IMR-90 (cell line): ENCODE measurements around the gene CTNNA1. TPM values are rescaled to one million over a fixed set of nuclear protein-coding genes. Genes with fewer than 3 reads are reported as not detected.
"Not testable (repeated sequence)": the region's sequence is repeated elsewhere in the genome, so short reads cannot be mapped to it uniquely, and the experiment has no call there.

Experiments
- ATAC-seq: fragments of 200-7000 bp; cut with Tn5 transposase; 2 replicates; pipeline ENCODE4 v1.9.1; 2020; ENCODE audit warnings: low read depth, mild to moderate bottlenecking, moderate library complexity
- BruUV-seq: library from RNA; stranded (reverse); fragments of 400-500 nt; replicated peaks from 2 replicates; lab custom pipeline; 2021; lab: Mats Ljungman, UMichigan
- CTCF ChIA-PET: fragments of 300-600 bp; formaldehyde crosslinking; extraction: SDS; loops from one replicate; lab custom pipeline; 2021; ENCODE audit warnings: antibody characterized with exemption; lab: Yijun Ruan, JAX
- POLR2A ChIA-PET: fragments of 300-600 bp; sonication (Branson Sonifier 250); formaldehyde crosslinking; loops from one replicate; lab custom pipeline; 2022; ENCODE audit warnings: antibody characterized with exemption; ENCODE audit not compliant: unreplicated experiment; lab: Charles Lee
- DNase-seq: peaks from one replicate; pipeline ENCODE4 v3.0.0; 2013
- H2AFZ ChIP-seq: replicated peaks from 2 replicates; pipeline ENCODE3; 2013; ENCODE audit warnings: low read length, mild to moderate bottlenecking; ENCODE audit not compliant: poor library complexity
- H2AK5ac ChIP-seq: 2 replicates; pipeline ENCODE4 v1.6.1; 2013; ENCODE audit warnings: low read depth, low read length, inconsistent platforms
- H2AK9ac ChIP-seq: replicated peaks from 2 replicates; pipeline ENCODE3; 2013; ENCODE audit warnings: mild to moderate bottlenecking, low read depth, low read length, moderate library complexity; ENCODE audit not compliant: poor library complexity
- H2BK120ac ChIP-seq: 2 replicates; pipeline ENCODE4 v1.6.1; 2013; ENCODE audit warnings: low read depth, low read length, inconsistent platforms
- H2BK15ac ChIP-seq: 3 replicates; pipeline ENCODE4 v1.6.1; 2013; ENCODE audit warnings: low read depth, low read length, inconsistent platforms
- H2BK20ac ChIP-seq: 2 replicates; pipeline ENCODE4 v1.6.1; 2013; ENCODE audit warnings: low read depth, mild to moderate bottlenecking, inconsistent platforms, low read length, moderate library complexity
- H2BK5ac ChIP-seq: 2 replicates; pipeline ENCODE4 v1.6.1; 2013; ENCODE audit warnings: mild to moderate bottlenecking, low read depth, low read length, inconsistent platforms; ENCODE audit not compliant: poor library complexity, severe bottlenecking
- H3K14ac ChIP-seq: replicated peaks from 2 replicates; pipeline ENCODE4 v1.6.1; 2013; ENCODE audit warnings: low read depth, low read length, inconsistent platforms
- H3K18ac ChIP-seq: 2 replicates; pipeline ENCODE4 v1.6.1; 2013; ENCODE audit warnings: low read depth, low read length, control low read depth
- H3K23ac ChIP-seq: 2 replicates; pipeline ENCODE4 v1.6.1; 2013; ENCODE audit warnings: low read depth, low read length, inconsistent platforms
- H3K27ac ChIP-seq: 2 replicates; pipeline ENCODE4 v1.5.1; 2013; ENCODE audit warnings: mild to moderate bottlenecking, control low read depth, low read length; ENCODE audit not compliant: insufficient read depth
- H3K27me3 ChIP-seq: 2 replicates; pipeline ENCODE4 v1.6.1; 2013; ENCODE audit warnings: low read length; ENCODE audit not compliant: control insufficient read depth, insufficient read depth
- H3K36me3 ChIP-seq: 2 replicates; pipeline ENCODE4 v1.6.1; 2013; ENCODE audit warnings: low read length, mixed read lengths; ENCODE audit not compliant: control insufficient read depth, insufficient read depth
- H3K4ac ChIP-seq: 2 replicates; pipeline ENCODE4 v1.6.1; 2013; ENCODE audit warnings: low read depth, low read length, inconsistent platforms
- H3K4me1 ChIP-seq: 2 replicates; pipeline ENCODE4 v1.6.1; 2013; ENCODE audit warnings: low read length, mixed read lengths; ENCODE audit not compliant: control insufficient read depth, insufficient read depth
- H3K4me2 ChIP-seq: 2 replicates; pipeline ENCODE4 v1.6.1; 2013; ENCODE audit warnings: low read depth, mild to moderate bottlenecking, control low read depth, low read length, moderate library complexity
- H3K4me3 ChIP-seq: 2 replicates; pipeline ENCODE4 v1.5.1; 2013; ENCODE audit warnings: low read depth, mild to moderate bottlenecking, control low read depth, low read length, moderate library complexity; ENCODE audit not compliant: insufficient read depth
- H3K56ac ChIP-seq: 2 replicates; pipeline ENCODE4 v1.6.1; 2013; ENCODE audit warnings: low read length, inconsistent platforms; ENCODE audit not compliant: insufficient read depth; ENCODE audit errors: extremely low read depth
- H3K79me1 ChIP-seq, 2 experiments: 2 replicates each; pipeline ENCODE4 v1.6.1; 2013; ENCODE audit warnings: low read length in 2 of 2, inconsistent platforms in 1 of 2, low read depth in 1 of 2
- H3K9ac ChIP-seq: 2 replicates; pipeline ENCODE4 v1.6.1; 2013; ENCODE audit warnings: low read depth, low read length, control low read depth
- H3K9me1 ChIP-seq: 2 replicates; pipeline ENCODE4 v1.6.1; 2013; ENCODE audit warnings: low read length, inconsistent platforms; ENCODE audit not compliant: insufficient read depth
- H3K9me3 ChIP-seq: 2 replicates; pipeline ENCODE4 v1.6.1; 2013; ENCODE audit warnings: low read length; ENCODE audit not compliant: control insufficient read depth, insufficient read depth
- H4K20me1 ChIP-seq: 2 replicates; pipeline ENCODE4 v1.6.1; 2013; ENCODE audit warnings: low read length, inconsistent platforms; ENCODE audit not compliant: insufficient read depth
- H4K5ac ChIP-seq: 2 replicates; pipeline ENCODE4 v1.6.1; 2013; ENCODE audit warnings: mild to moderate bottlenecking, low read depth, low read length, control low read depth
- H4K8ac ChIP-seq, 2 experiments: 2 replicates each; pipeline ENCODE4 v1.6.1; 2013; ENCODE audit warnings: low read depth in 2 of 2, low read length in 2 of 2, control low read depth in 1 of 2, inconsistent platforms in 1 of 2
- H4K91ac ChIP-seq: 2 replicates; pipeline ENCODE4 v1.6.1; 2013; ENCODE audit warnings: low read depth, low read length, inconsistent platforms; ENCODE audit not compliant: insufficient read depth
- WGBS, 2 experiments: methylation state at CpG; one replicate each; pipeline versions ENCODE4 v1.1.5 to v1.1.7; 2013; ENCODE audit warnings: missing lambda C conversion rate in 2 of 2; ENCODE audit not compliant: insufficient read length in 1 of 2; ENCODE audit errors: extremely low coverage in 2 of 2; 5-methylcytosine and 5-hydroxymethylcytosine counted together
- dilution Hi-C: fragments of 300-500 bp; cut with HindIII; formaldehyde crosslinking; loops from one replicate; pipeline ENCODE4 v1.14.3; 2018; ENCODE audit warnings: low sequenced_read_pairs; ENCODE audit not compliant: unreplicated experiment
- in situ Hi-C: fragments of 300-500 bp; cut with MboI; formaldehyde crosslinking; loops from 3 replicates; pipeline ENCODE4 v1.14.3; 2019; ENCODE audit warnings: low sequenced_read_pairs, inconsistent platforms, mixed read lengths
- intact Hi-C: fragments of 100-400 bp; cut with micrococcal nuclease; formaldehyde crosslinking; loops from 2 replicates; pipeline ENCODE4 v1.10.0; 2022
- polyA plus RNA-seq, 3 experiments: library from polyadenylated mRNA; depleted of rRNA; stranded (reverse); fragments of >200 nt; gene quantifications; 2 replicates each; pipeline ENCODE4 v1.2.3, GENCODE V29; 2012; ENCODE audit warnings: low replicate concordance in 1 of 3
- total RNA-seq: library from RNA; depleted of rRNA; stranded (reverse); fragments of >200 nt; gene quantifications from 2 replicates; pipeline ENCODE4 v1.2.3, GENCODE V29; 2012
- TF ChIP-seq, protein P1 (sequence below): fragments of 150-350 bp; IDR thresholded peaks from 2 replicates; pipeline ENCODE4 v1.6.1; 2016; ENCODE audit warnings: low read depth, mild to moderate bottlenecking, low read length, moderate library complexity, borderline replicate concordance

Gene CTNNA1
- total and polyA plus RNA-seq, 2 of the 4 experiments (the other 2 are of a cell fraction) = 220 to 471 TPM

DNA sequence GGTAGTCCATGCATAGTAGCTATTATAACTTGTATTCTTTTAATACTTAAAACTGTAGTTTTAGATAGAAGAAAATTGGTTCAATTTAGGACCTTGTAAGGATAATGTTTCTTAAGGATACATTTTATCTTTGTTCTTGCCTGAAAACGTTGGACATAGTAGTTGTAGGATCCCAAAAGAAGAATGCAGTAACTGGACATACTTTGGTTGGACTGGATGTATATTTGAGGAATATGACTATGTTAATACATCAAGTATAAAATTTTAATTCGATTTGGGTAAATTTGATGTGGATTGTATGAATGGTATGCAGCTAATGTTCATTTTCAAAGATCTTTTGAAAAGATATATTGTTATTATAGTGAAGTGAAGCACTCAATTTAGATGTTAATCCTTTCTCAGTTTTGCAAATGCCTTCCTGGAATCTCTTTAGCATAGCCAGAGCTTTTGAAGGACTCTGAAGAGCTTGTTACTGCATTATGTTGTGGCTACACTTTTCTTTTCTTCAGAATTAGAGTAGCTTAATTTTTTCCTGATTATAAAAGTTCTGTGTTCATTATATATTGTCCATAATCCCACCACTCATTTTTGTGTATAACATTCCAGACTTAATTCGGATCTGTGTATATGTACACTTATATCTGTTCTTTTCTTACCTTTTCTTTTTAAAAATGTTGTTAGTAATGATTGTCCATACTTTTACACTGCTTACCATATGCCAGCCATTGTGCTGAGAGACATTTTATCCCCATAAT is 80.7 kb downstream of the CTNNA1 start (continued):
- TF ChIP-seq, protein P1, sequence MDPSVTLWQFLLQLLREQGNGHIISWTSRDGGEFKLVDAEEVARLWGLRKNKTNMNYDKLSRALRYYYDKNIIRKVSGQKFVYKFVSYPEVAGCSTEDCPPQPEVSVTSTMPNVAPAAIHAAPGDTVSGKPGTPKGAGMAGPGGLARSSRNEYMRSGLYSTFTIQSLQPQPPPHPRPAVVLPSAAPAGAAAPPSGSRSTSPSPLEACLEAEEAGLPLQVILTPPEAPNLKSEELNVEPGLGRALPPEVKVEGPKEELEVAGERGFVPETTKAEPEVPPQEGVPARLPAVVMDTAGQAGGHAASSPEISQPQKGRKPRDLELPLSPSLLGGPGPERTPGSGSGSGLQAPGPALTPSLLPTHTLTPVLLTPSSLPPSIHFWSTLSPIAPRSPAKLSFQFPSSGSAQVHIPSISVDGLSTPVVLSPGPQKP = no peak

DNA sequence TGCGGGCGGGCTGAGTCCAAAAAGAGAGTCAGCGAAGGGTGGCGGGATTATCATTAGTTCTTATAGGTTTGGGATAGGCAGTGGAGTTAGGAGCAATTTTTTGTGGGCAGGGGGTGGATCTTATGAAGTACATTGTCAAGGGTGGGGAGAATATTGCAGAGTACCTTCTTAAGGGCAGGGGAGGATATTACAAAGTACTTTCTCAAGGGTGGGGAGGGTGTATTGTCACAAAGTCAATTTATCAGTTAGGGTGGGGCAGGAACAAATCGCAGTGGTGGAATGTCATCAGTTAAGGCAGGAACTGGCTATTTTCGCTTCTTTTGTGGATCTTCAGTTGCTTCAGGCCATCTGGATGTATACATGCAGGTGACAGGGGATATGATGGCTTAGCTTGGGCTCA is 81.6 kb downstream of the CTNNA1 start:
- H2BK5ac ChIP-seq, H3K9ac ChIP-seq, BruUV-seq, H3K4me1 ChIP-seq, H2BK120ac ChIP-seq, H3K9me3 ChIP-seq, DNase-seq, H2AK9ac ChIP-seq, H3K27ac ChIP-seq, intact Hi-C loops, H2BK20ac ChIP-seq, CTCF ChIA-PET, H3K4ac ChIP-seq, in situ Hi-C loops, H3K23ac ChIP-seq, H3K14ac ChIP-seq, ATAC-seq, H4K5ac ChIP-seq, H4K8ac ChIP-seq, H3K4me2 ChIP-seq, POLR2A ChIA-PET, H2AFZ ChIP-seq, H3K18ac ChIP-seq, H3K4me3 ChIP-seq, H2AK5ac ChIP-seq, H3K56ac ChIP-seq, H3K27me3 ChIP-seq, H3K9me1 ChIP-seq, H3K36me3 ChIP-seq, H2BK15ac ChIP-seq, H4K91ac ChIP-seq, dilution Hi-C loops: not testable (repeated sequence)
- H3K79me1 ChIP-seq = peaks cover 32 to 78% of the 10 kb centered on the region in 2 experiments
- H4K20me1 ChIP-seq = peaks cover 68% of the 10 kb centered on the region
- 95% methylated on average over 5 of the region's 6 CpGs; no CpG with 5 or more reads in 1 of the 2 experiments for WGBS, 2 experiments
